ENCODE measurements around the gene TRPM2.

GRCh38 chr21:44354775-44355771 is 1.7 kb downstream of the TRPM2 start:
- TF ChIP-seq POLR2AphosphoS5 (IDR thresholded peaks at IDR 0.05; ENCODE audit: low read depth, low read length) (no peak), POLR2A (IDR thresholded peaks at IDR 0.05; ENCODE audit: low read depth, low read length) (no peak), SPI1 (IDR thresholded peaks at IDR 0.05; ENCODE audit: low read depth, low read length) (peak; percentile 51; the same call in 1 of the 2 replicates), TAF1 (IDR thresholded peaks at IDR 0.05; ENCODE audit: low read depth, low read length) (no peak), POU2F2 (IDR thresholded peaks at IDR 0.05; ENCODE audit: low read depth, low read length) (no peak)
